H1 (cell line): Measurements from ENCODE around the gene SPATA4.

Experiments used
- CBX8 ChIP-seq: fragments of 300-800, 300-1000 bp; sonication (generic); IDR thresholded peaks from 2 replicates; pipeline ENCODE4 v1.7.1; 2016; ENCODE audit warnings: low read depth, low read length, borderline replicate concordance
- CTCF ChIP-seq, 3 experiments: IDR thresholded peaks; 1 replicate in 2 of 3; 2 replicates in 1 of 3; pipeline versions ENCODE4 v1.5.1 to v1.6.1; 2011; ENCODE audit warnings: low read length in 3 of 3, mild to moderate bottlenecking in 3 of 3, inconsistent platforms in 2 of 3, low read depth in 1 of 3, moderate library complexity in 1 of 3; ENCODE audit not compliant: insufficient read depth in 1 of 3; ENCODE audit errors: control extremely low read depth in 1 of 3
- POLR2A ChIP-seq, 2 experiments: IDR thresholded peaks; 1 replicate in 1 of 2; 2 replicates in 1 of 2; pipeline ENCODE4 v1.6.1; 2011; ENCODE audit warnings: low read depth in 2 of 2, low read length in 2 of 2, mild to moderate bottlenecking in 2 of 2; ENCODE audit errors: control extremely low read depth in 1 of 2
- RAD21 ChIP-seq, 2 experiments: IDR thresholded peaks in 1 of 2; conservative IDR thresholded peaks in 1 of 2; 2 replicates each; pipeline ENCODE4 v1.6.1; 2011; ENCODE audit warnings: low read depth in 2 of 2, low read length in 2 of 2, improper control_type of control experiment in 1 of 2, inconsistent platforms in 1 of 2, mild to moderate bottlenecking in 1 of 2, moderate library complexity in 1 of 2
- USF2 ChIP-seq: IDR thresholded peaks from 2 replicates; pipeline ENCODE4 v1.6.1; 2011; ENCODE audit warnings: low read length, improper control_type of control experiment

GRCh38 chr4:176191974-176192373 lies 3.4 kb downstream of the SPATA4 start:
- peak in 1 of 3 experiments; percentile 24; a peak in 1 of 4 replicates for TF ChIP-seq CTCF (IDR thresholded peaks at IDR 0.05; ENCODE audit: control extremely low read depth in 1 of 3, insufficient read depth in 1 of 3, low read depth in 1 of 3, low read length in 3 of 3)
- TF ChIP-seq USF2, result no peak
- no peak for TF ChIP-seq POLR2A (IDR thresholded peaks at IDR 0.05; ENCODE audit: control extremely low read depth in 1 of 2, low read depth in 2 of 2, low read length in 2 of 2)
- 0 out of 4 replicates have a peak, but pooled peaks of 1 of the 2 experiments have one; percentile 10 for TF ChIP-seq RAD21 (IDR thresholded peaks at IDR 0.05 in 1 of 2, conservative IDR thresholded peaks at IDR 0.05 in 1 of 2; ENCODE audit: low read depth in 2 of 2, low read length in 2 of 2)
- no peak for TF ChIP-seq CBX8
